GM23248 (cell line): ENCODE results near the gene CPOX. TPM values are rescaled to one million over a fixed set of nuclear protein-coding genes. Genes with fewer than 3 reads are reported as not detected.
"Not testable (repeated sequence)": the region's sequence is repeated elsewhere in the genome, so short reads cannot be mapped to it uniquely, and the experiment has no call there.

Experiments used
- DNase-seq: peaks from one replicate; pipeline ENCODE4 v3.0.0-alpha.2; 2015
- H2AFZ ChIP-seq: fragments of 200-600 bp; sonication (generic); 2 replicates; pipeline ENCODE4 v1.6.1; 2016; ENCODE audit warnings: antibody characterized with exemption
- H3F3A ChIP-seq: fragments of 200-600 bp; sonication (generic); 2 replicates; pipeline ENCODE4 v1.6.1; 2016; ENCODE audit warnings: mild to moderate bottlenecking, antibody characterized with exemption, mixed run types; ENCODE audit not compliant: insufficient read depth
- H3K27ac ChIP-seq: fragments of 200-600 bp; sonication (generic); 2 replicates; pipeline ENCODE4 v1.5.1; 2016; ENCODE audit warnings: mild to moderate bottlenecking
- H3K27me3 ChIP-seq: fragments of 200-600 bp; sonication (generic); replicated peaks from 2 replicates; pipeline ENCODE4 v1.6.1; 2016; ENCODE audit warnings: mild to moderate bottlenecking; ENCODE audit not compliant: insufficient read depth
- H3K36me3 ChIP-seq: fragments of 200-600 bp; sonication (generic); 2 replicates; pipeline ENCODE4 v1.6.1; 2016; ENCODE audit warnings: low read depth, mild to moderate bottlenecking
- H3K4me1 ChIP-seq: fragments of 200-600 bp; sonication (generic); 2 replicates; pipeline ENCODE4 v1.6.1; 2016; ENCODE audit warnings: mild to moderate bottlenecking; ENCODE audit not compliant: insufficient read depth
- H3K4me2 ChIP-seq: fragments of 200-600 bp; sonication (generic); one replicate; pipeline ENCODE4 v1.6.1; 2016; ENCODE audit warnings: mild to moderate bottlenecking; ENCODE audit not compliant: unreplicated experiment
- H3K4me3 ChIP-seq: fragments of 200-600 bp; sonication (generic); 2 replicates; pipeline ENCODE4 v1.5.1; 2016; ENCODE audit warnings: mild to moderate bottlenecking
- H3K79me2 ChIP-seq: fragments of 200-600 bp; sonication (generic); 2 replicates; pipeline ENCODE4 v1.6.1; 2016; ENCODE audit warnings: mild to moderate bottlenecking; ENCODE audit not compliant: insufficient read depth
- H3K9ac ChIP-seq: fragments of 200-600 bp; sonication (generic); 2 replicates; pipeline ENCODE4 v1.6.1; 2016; ENCODE audit warnings: mild to moderate bottlenecking
- H3K9me2 ChIP-seq: fragments of 200-600 bp; sonication (generic); 2 replicates; pipeline ENCODE4 v1.6.1; 2016; ENCODE audit warnings: mixed run types, mild to moderate bottlenecking, moderate library complexity; ENCODE audit not compliant: insufficient read depth
- H3K9me3 ChIP-seq: fragments of 200-600 bp; sonication (generic); one replicate; pipeline ENCODE4 v1.6.1; 2017; ENCODE audit warnings: low read depth
- H4K20me1 ChIP-seq: fragments of 200-600 bp; sonication (generic); 2 replicates; pipeline ENCODE4 v1.6.0; 2016; ENCODE audit not compliant: insufficient read depth
- EZH2 ChIP-seq: fragments of 200-600 bp; sonication (generic); IDR thresholded peaks from 2 replicates; pipeline ENCODE4 v1.6.1; 2018; ENCODE audit warnings: antibody characterized with exemption, mild to moderate bottlenecking; ENCODE audit not compliant: insufficient read depth, poor library complexity, severe bottlenecking
- EZH2phosphoT487 ChIP-seq: fragments of 200-600 bp; sonication (generic); IDR thresholded peaks from 2 replicates; pipeline ENCODE4 v1.6.1; 2018; ENCODE audit warnings: antibody characterized with exemption, moderate library complexity, mild to moderate bottlenecking, low read depth; ENCODE audit not compliant: insufficient read depth
- WGBS, 2 experiments: methylation state at CpG; one replicate each; pipeline ENCODE4 v1.1.6; 2015 to 2017; ENCODE audit warnings: low lambda C conversion rate in 2 of 2, low coverage in 1 of 2; ENCODE audit errors: missing lambda C conversion rate in 2 of 2; 5-methylcytosine and 5-hydroxymethylcytosine counted together
- in situ Hi-C: fragments of 300-500 bp; cut with MboI; formaldehyde crosslinking; loops from 2 replicates; pipeline ENCODE4 v1.15.0; 2020
- polyA plus RNA-seq: library from polyadenylated mRNA; unstranded; fragments of >200 nt; fragmentation: Nextera tagmentation; extraction: Ambion mirVana; gene quantifications from 2 replicates; pipeline ENCODE4 v1.2.1, GENCODE V29; 2016
- total RNA-seq: library from RNA; depleted of rRNA; stranded (reverse); fragments of >200 nt; shearing (Covaris generic); gene quantifications from 2 replicates; pipeline ENCODE4 v1.2.3, GENCODE V29; 2014; rRNA removed

The CPOX gene
- total RNA-seq (33.6 and 34.3 TPM in 2 replicates), polyA plus RNA-seq (9.2 and 10.1 TPM in 2 replicates)

GRCh38 chr3:98593046-98593936 lies at the start of gene CPOX:
TSS of gene CPOX (minus strand) at chr3:98593611. CDS start at chr3:98593504, 107 bp downstream.
- Histone ChIP-seq H3K4me3 (peak within 1 kb of the TSS; percentile 86), H3K4me2 (peak within 1 kb of the TSS; percentile 90), H3K9me2 (no peaks in the 10 kb centered on the region), H3K4me1 (peaks cover 6% of the 10 kb centered on the region; the same call in 1 of the 2 replicates), H3F3A (no peaks in the 10 kb centered on the region; the same call in 1 of the 2 replicates), H4K20me1 (no peaks in the 10 kb centered on the region), H3K9me3 (no peaks in the 10 kb centered on the region), H3K27ac (peak within 1 kb of the TSS; percentile 18), H3K36me3 (peaks cover 3% of the 10 kb centered on the region; the same call in 1 of the 2 replicates), H2AFZ (peak within 1 kb of the TSS; percentile 94), H3K9ac (peak within 1 kb of the TSS; percentile 73), H3K27me3 (no peaks in the 10 kb centered on the region), H3K79me2 (peaks cover 11% of the 10 kb centered on the region; the same call in 1 of the 2 replicates)
- WGBS, 2 experiments = 0 to 1% methylated on average over 66 to 76 of the region's 84 CpGs
- TF ChIP-seq EZH2 (no peak), EZH2phosphoT487 (no peak)
- in situ Hi-C loops = no loop called here
- peak; percentile 94 for DNase-seq

- in situ Hi-C loops, H3F3A ChIP-seq, H3K4me3 ChIP-seq, H3K9me3 ChIP-seq, H2AFZ ChIP-seq, H3K9me2 ChIP-seq, DNase-seq, H4K20me1 ChIP-seq, H3K4me2 ChIP-seq, H3K79me2 ChIP-seq, H3K36me3 ChIP-seq, H3K9ac ChIP-seq, H3K4me1 ChIP-seq, H3K27ac ChIP-seq: not testable (repeated sequence)
- WGBS, 2 experiments = 34 to 35% methylated on average over 9 of the region's 9 CpGs
- peaks cover 10% of the 10 kb centered on the region; the same call in 1 of the 2 replicates for H3K27me3 ChIP-seq
Measured at GRCh38 chr3:98642769-98643168, 49.4 kb upstream of the CPOX start.

- H3K27ac ChIP-seq, H3K79me2 ChIP-seq, H3K9me2 ChIP-seq, H3K4me2 ChIP-seq, H3K36me3 ChIP-seq, in situ Hi-C loops, H3K4me3 ChIP-seq, H3K9ac ChIP-seq, DNase-seq, H3K9me3 ChIP-seq, H3F3A ChIP-seq, H4K20me1 ChIP-seq, H2AFZ ChIP-seq, H3K4me1 ChIP-seq: not testable (repeated sequence)
- H3K27me3 ChIP-seq = peaks cover 10% of the 10 kb centered on the region; the same call in 1 of the 2 replicates
- WGBS, 2 experiments = 5 to 6% methylated on average over 2 of the region's 2 CpGs
Measured at GRCh38 chr3:98641756-98642155, 48.3 kb upstream of the CPOX start.

GRCh38 chr3:98638515-98638914 lies 45.1 kb upstream of the CPOX start:
- H3K4me3 ChIP-seq, in situ Hi-C loops, H3K27ac ChIP-seq, H3K79me2 ChIP-seq, H3K4me1 ChIP-seq, H3K9ac ChIP-seq, H3K4me2 ChIP-seq, H2AFZ ChIP-seq, H4K20me1 ChIP-seq, DNase-seq, H3K9me2 ChIP-seq, H3K9me3 ChIP-seq, H3F3A ChIP-seq, H3K36me3 ChIP-seq: not testable (repeated sequence)
- peaks cover 19% of the 10 kb centered on the region; the same call in 1 of the 2 replicates for H3K27me3 ChIP-seq
- 43 to 55% methylated on average over 2 of the region's 2 CpGs for WGBS, 2 experiments
